GM12801 (cell line): Measurements from ENCODE around the gene FOXI1.

Source experiments
- TF ChIP-seq, protein P1 (sequence below): IDR thresholded peaks from one replicate; pipeline ENCODE4 v1.5.1; 2011; ENCODE audit warnings: control low read depth; ENCODE audit not compliant: insufficient read length; ENCODE audit errors: extremely low read depth

FOXI1 gene

DNA sequence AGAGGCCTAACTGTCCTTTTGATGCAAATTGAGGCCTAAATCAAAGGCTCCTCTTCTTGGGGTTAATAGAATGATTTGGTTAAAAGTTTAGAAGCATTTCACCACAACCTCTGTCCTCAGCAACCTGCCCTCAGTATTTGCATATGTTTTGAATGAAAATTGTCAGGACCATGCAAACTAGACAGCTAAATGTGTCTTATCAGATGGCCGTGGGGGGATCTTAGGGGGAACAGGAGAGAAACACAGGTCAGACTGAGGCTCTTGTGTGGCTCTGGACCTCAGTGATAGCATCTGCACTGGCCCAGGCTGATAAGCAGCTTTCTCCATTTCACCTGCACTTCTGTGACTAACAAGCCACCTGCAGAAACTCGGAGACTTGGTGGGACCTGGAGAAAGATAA lies 49.0 kb downstream of the FOXI1 start:
- TF ChIP-seq, protein P1, sequence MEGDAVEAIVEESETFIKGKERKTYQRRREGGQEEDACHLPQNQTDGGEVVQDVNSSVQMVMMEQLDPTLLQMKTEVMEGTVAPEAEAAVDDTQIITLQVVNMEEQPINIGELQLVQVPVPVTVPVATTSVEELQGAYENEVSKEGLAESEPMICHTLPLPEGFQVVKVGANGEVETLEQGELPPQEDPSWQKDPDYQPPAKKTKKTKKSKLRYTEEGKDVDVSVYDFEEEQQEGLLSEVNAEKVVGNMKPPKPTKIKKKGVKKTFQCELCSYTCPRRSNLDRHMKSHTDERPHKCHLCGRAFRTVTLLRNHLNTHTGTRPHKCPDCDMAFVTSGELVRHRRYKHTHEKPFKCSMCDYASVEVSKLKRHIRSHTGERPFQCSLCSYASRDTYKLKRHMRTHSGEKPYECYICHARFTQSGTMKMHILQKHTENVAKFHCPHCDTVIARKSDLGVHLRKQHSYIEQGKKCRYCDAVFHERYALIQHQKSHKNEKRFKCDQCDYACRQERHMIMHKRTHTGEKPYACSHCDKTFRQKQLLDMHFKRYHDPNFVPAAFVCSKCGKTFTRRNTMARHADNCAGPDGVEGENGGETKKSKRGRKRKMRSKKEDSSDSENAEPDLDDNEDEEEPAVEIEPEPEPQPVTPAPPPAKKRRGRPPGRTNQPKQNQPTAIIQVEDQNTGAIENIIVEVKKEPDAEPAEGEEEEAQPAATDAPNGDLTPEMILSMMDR, result no peak

DNA sequence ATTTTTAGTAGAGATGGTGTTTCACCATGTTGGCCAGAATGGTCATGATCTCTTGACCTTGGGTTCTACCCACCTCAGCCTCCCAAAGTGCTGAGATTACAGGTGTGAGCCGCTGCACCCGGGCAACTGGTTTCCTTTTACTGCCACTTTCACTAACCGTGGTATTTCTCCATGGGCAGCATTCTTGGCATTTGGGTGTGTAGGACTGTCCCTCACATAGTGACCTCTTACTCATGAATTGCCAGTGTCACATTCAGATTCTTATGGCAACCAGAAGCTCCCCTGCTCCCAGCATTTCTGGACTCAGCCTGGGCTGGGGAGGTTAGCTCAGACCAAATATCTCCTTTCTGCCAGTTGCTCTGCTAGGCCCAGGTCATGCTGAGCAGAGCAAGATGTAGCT lies 50.1 kb downstream of the FOXI1 start:
- TF ChIP-seq, protein P1, result no peak

DNA sequence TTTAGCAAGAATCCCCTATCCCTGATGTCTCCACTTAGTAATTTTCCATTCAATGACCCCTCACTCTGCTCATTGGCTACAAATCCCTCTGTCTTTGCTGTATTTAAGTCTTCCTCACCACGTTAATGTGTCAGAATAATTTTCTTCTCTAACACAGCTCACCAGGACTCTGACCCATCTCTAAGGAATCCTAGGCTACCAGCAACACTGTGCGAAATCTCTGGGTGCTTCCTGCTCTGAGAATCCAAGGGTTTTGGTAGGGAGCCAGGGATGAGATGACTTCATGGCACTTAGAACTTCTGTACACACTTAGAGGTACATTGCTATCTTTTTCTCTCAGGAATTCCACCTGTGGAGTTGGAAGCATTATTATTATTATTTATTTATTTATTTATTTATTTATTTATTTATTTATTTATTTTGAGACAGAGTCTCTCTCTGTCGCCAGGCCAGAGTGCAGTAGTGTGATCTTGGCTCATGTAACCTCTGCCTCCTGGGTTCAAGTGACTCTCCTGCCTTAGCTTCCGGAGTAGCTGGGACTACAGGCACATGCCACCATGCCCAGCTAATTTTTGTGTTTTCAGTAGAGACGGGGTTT lies 53.5 kb downstream of the FOXI1 start:
- TF ChIP-seq, protein P1, result no peak
